HL-60/S4 treated with phorbol 12-myristate 13-acetate at 8.2 ng/mL for 4 days and 3 days (cell line): ENCODE data around the gene EPAS1.

ENCODE experiments used
- in situ Hi-C: fragments of 300-500 bp; cut with MboI; formaldehyde crosslinking; loops from 2 replicates; pipeline ENCODE4 v1.15.0; 2022; ENCODE audit warnings: low sequenced_read_pairs

The EPAS1 gene

DNA sequence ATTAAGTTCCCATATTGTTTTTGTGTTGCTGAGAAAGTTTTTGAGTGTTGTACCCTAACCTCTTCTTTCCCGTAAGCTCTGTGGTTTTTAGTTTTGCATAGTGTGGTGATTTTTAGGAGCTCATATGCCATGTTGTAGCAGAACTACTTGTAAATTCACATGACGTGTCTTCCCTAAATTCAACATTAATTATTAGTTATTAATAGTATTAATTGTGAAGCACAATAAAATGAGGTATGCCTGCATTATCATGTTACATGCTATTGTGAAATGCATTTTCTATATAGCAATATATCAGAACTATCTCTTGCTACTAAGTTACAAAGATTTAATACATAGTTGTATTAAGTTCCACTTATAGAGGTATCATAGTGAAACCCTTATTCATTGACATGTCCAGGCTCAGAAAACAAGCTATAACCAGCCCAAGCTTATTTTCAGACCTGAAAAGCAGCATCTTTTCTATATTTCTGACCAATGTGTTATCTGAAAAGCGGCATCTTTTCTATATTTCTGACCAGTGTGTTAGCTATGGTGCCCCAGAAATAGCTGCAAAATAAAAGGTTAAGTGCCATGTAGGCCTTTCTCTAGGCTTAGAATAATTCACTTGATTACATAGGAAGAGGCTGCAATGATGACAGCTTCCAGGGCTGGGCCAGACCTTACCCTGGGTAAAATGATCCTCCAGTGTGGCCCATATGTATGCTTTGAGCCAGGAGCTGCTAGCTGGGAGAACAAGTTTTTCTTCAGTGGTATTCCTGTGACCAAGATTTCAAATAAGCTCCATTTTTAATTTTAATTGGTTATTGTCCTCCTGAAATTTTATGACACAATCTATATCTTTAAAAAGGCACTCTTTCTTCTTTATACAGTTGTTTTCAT is 21.6 kb downstream of the EPAS1 start:
- in situ Hi-C loops = no loop called here

DNA sequence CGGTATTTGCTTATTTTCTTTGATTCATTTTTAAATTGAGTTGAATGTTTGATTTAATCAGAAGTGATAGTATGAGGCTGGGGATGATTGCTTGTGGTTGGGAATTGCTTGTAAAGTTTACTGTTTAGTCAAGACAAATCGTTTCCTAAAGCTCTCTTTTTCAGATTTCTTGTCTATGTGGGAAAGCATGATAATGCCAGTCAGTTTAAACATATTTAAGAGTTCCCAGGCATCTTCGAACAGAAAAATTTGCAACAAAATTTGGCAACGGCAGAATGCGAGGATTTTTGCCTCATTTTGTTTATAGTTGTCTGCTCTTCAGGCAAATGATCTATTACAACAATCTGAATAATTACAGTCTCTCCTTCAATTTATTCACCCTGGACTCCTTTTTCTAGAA is 22.5 kb downstream of the EPAS1 start:
- in situ Hi-C loops = no loop called here

DNA sequence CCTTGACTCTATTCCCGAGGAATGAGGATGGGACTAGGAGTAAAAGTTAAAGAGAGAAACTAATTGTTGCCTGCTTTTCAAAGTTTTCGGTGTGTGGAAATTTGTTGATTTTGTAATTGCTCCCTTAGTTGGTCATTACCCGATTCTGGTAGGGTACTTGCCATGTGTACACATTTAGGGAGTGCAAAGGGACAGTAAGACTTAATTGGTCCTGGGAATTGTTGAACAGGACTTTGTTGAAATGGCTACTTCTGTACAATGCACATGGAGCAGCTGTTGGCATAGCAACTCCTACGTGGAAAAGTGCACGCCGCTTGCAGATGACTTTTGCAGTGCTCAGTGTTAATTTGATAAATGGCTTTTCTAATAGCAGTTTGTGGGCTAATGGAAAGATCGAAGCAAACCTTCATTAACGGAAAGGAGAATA is 22.9 kb downstream of the EPAS1 start:
- in situ Hi-C loops = no loop called here

DNA sequence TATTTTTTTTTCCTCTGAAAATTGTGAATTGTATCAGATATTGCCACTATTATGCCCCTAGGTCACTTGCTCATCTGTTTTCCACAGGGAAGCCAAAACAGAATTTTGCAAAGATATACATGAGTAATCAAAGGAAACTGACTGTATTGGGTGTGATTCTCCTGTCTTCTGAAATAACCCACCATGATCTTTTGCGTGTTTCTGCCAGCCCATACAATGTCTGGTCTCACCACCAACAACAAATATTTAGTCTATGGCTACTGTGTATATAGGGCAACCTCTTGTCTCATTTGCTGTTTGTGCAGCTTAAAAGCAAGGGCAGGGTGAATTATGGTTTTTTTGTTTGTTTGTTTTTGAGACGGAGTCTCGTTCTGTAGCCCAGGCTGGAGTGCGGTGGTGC is 26.5 kb downstream of the EPAS1 start:
- in situ Hi-C loops = no loop called here

DNA sequence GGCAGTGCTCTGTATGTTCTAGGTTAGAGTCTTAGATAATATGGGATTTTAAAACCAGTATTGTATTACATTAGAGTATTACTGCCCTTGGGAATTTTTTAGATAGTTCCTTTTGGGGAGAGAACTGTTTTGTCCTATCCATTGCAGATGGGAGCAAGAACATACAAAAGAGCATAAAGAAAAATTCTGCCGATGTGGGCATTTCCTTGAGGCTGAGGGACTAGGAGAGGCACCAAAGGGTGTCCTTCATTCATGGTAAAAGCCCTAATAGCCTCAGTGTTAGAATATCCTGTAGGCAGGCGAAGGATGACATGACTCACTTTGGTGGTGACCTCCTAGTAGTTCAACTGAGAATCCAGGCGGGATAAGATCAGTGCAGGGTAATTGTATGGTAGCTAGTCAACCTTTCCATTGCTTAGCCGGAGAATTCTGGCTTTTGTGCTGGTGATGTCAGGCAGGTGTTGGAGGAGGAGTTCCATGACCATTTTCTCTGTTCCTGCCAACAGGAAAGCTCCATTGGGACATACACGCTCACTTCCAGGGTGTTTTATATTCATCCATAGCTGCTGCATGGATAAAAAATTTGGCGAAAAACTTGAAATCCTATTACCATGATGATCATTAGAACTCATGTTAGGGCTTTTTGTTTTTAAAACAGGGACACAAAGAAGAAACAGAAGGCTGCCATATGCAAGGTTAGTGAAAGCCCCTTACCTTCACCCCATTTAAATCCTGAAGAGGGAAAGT is 28.1 kb downstream of the EPAS1 start:
- in situ Hi-C loops = no loop called here

DNA sequence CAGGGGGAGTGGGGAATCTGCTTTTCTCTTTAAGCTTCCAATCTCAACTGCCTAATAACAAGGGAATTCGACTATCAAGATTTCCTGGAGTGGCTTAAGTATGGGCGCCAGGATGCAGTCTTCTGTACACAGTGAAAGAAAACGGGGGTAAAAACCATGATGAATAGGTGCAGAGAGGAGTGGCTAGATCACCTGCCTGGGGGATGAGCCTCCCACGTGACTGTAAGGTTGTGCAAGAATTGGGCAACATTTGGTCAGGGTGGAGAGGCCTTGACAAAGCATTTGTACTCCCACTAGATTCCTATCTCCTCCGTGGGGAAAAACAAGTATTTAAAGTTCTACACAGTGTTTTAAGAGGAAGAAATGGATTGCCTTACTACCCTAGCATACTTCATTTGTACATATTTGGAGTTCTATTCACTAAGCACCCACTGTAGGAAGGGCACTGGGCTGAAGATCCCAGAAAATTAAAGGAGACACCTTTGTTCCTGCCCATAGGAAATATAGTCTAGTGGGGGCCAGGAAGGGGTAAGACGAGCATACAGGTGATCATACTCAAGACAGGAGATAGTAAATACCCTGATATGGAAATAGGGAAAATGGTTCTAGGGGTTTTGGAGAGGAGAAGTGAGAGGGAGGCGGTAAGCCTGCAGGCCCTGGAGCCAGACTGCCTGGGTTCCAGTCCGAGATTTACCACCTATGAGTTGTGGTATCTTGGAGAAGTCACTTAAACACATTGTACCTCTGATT is 29.2 kb downstream of the EPAS1 start:
- in situ Hi-C loops = no loop called here

DNA sequence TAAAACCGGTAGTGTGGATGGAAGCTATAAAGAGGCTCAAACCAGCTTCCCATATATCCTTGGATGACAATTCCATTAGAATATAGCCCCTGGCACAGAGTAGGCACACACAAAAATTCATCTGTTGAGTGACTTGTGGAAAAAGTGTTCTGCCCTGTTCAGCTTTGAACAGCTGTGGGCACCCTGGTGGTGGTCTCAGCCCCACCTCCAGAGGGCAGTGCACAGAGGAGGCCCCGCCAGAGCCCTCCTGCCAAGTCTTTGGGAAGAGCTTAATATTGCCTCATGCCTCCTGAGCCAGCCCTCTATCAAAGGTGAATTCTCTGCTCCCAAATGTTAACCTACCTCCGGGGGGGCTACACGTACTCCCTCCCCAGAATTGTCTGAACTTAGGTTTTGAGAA is 30.4 kb downstream of the EPAS1 start:
- in situ Hi-C loops = no loop called here

DNA sequence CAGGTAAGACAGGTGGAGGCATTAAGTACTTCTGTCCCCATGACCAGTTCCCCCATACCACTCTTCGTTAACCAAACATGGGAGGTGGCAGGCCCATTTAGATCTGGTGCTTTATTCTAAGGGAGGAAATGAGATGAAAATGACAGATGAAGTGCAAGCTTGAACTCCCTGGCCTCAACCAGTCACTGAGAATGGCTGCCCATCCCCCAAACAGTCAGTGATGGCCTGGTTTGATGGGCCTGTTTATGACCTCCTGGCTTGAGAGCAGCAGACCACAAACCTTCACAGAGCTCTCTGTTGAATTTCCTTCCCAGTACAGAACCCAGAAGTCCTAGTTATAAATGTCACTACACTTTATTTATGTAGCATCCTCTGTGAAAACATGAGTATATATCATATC is 31.1 kb downstream of the EPAS1 start:
- in situ Hi-C loops = no loop called here

DNA sequence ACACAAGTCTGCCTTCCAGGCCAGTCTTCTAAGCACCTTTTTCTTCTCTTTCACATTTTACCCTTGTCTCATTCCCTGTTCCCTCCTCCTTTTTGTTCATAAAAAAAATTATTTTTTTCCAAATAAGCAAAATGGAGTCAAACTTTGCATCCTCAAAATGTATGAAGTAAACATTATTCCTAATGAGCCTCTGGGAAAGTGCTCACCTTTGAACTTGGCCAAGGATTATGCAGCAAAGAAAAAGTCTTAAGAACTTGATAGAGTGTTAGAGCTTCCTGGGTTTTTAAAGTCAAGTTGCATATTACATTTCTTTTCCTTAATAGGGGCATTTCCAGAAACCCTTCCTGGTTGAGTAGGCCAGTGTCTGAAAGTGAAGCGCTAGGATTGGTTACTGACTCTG is 31.6 kb downstream of the EPAS1 start:
- in situ Hi-C loops = no loop called here

DNA sequence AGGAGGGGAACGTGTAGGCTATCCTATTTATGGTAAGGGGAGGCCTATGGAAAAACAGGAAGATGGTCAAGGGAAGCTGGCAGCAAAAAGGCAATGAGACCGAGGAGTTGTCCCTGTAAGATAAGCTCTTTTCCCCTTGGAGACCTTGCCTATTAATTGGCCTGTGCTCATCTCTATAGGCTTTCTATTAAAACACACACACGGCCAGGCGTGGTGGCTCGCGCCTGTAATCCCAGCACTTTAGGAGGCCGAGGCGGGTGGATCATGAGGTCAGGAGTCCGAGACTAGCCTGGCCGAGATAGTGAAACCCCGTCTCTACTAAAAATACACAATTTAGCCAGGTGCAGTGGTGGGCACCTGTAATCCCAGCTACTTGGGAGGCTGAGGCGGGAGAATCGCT is 32.1 kb downstream of the EPAS1 start:
- in situ Hi-C loops = no loop called here

DNA sequence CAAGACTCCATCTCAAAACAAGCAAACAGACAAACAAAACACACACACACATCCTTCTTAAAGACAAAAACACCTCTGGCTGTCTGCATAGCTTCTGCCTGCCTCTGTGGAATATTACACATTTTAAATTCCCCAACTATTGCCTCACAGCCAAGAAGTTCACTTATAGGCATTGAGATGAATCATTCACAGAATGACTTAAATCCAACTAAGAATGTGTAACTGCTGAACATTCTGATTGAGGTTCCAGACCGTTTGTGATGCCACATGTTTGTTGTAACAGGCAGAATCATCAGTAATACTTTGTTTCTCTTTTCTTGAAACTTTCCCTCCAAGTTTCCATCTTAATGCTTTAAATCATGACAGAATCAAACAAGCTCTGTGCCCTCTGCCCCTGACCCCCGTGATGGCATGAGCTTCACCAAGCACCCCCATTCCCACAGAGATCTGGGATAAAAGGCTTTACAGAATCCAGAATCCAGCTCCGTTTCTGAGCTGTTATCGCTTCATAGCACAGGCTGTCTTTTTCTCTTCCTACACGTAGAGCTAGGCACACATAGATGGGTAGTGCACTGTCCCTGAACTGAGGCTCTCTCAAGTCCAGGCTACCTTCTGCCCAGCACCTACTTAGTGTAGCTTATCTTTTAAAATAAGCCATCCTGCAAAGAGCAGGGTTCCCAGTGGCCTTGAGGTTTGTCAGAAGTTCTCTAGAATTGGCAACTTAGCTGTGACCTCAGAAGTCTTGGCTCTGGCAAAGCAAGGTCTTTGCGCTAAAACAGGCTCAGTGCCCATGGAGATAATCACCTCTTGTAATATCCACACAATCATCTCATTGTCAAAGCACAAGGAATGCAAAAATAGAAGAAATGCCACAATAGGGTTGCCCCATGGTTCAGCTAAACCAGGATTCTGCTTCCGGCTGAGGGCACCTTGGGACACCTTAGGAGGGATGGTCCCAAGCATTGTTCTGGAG is 32.9 kb downstream of the EPAS1 start:
- in situ Hi-C loops = no loop called here

DNA sequence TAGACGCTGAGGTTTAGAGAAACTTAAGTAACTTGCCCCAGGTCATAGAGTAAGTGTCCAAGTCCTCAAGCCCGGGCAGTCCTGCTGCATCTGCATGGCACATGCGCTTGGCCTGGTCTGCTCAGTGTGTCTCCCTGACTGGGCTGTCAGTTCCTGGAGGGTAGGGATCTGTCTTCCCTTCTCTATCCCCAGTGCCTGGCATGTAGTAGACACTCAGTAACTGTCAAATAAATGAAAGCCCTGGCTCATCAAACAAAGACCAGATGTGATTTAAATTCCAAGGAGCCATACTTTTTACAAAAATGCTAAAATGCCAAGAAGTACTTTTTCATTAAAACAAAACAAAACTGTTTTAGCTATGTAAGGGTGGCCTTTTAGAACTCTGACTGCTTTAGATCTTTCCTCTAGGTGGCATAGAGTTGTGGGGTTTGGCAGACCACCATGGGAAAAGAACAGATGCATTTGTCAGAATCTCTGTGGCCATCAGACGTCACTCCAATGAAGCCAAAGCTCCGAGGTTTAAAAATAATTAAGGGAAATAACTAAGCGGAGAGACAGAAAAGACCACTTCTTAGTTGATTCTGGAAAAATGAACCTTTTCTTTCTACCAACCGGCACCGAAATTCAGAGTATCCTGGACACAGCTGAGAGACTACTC is 34.0 kb downstream of the EPAS1 start:
- in situ Hi-C loops = no loop called here

DNA sequence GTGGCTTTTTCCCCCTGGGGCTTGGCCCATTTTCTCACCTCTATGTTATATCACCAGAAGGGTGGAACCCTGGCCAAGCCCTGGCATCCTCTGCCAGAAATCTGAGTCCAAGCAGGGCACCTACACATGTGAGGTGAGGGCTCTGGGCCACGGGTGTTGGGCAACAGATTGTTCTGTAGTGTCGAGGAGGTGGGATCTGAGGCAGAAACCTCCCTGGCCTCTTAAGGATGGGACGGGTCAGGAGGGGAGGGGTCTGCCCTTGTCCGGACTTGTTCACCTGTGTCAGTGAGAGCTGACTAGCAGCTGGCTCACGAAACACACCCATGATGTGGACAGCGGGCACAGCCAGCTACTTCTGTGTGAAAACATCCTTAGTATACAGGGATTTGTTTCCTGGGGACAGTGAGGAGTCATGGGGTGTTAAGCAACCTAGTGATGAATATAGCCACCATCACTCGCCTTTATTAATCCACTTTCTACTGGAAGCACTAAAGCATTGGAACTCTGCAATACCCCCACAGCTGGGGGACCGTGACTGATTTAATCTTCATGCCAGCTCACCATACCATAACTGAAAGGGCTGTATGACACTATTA is 35.6 kb downstream of the EPAS1 start:
- in situ Hi-C loops = no loop called here

DNA sequence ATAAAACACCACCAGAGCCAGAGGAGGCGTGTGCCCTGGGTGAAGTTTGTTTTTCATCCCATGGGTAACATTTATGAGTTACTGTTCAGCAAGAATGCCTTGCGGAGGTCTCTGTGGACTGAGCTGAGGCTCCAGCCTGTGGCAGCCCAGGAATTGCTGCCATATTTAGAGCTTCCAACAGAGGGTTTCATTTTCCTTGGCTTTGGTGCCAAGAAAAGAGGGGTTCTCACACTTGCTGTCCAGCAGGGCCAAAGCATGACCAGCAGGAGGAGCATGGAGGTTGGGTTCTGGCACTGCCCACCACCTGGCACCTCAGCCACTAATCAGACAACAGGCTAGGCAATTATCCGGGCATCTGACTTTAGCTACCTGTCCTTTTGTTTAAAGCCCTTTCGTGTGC is 36.7 kb downstream of the EPAS1 start:
- in situ Hi-C loops = no loop called here

DNA sequence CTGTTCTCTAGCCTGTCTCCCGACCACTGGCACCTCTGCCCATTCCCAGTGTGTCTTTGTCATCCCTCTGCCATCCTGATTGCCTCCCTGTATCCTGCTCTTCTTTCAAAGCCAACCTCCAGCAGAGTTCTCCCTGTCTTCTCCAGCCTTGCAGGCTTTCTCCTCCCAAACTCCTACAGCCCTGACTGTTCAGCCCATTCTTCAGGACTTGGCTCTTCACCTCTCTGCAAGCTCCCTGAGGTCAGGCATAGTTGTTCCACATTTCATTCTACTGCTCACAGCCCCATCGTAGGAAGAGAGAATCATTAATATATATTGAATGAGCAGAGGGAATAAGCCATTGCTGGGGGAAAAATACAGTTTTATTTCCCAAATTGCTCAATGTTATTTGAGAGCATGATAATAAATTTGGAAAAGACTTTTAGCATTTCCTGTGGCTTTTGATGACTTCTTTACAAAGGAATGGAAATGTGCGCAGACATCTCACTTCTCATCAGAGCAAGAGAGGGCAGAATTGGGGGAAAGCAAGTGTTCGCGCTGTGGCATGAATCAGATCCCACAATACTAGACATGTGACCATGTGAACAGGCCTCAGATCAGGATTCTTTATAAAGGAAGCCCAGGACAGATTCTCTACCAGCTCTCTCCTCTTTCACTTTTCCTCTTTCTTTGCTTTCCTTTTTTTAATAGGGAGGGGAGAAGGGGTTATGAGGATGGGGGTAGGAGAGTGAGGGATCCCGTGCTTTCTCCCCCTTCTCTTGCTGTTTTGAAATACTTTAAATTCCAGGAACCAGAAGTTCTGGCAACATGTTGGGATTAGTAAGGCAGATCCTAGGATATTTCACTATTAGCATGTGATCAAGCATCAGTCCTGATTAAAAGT is 37.4 kb downstream of the EPAS1 start:
- in situ Hi-C loops = no loop called here

DNA sequence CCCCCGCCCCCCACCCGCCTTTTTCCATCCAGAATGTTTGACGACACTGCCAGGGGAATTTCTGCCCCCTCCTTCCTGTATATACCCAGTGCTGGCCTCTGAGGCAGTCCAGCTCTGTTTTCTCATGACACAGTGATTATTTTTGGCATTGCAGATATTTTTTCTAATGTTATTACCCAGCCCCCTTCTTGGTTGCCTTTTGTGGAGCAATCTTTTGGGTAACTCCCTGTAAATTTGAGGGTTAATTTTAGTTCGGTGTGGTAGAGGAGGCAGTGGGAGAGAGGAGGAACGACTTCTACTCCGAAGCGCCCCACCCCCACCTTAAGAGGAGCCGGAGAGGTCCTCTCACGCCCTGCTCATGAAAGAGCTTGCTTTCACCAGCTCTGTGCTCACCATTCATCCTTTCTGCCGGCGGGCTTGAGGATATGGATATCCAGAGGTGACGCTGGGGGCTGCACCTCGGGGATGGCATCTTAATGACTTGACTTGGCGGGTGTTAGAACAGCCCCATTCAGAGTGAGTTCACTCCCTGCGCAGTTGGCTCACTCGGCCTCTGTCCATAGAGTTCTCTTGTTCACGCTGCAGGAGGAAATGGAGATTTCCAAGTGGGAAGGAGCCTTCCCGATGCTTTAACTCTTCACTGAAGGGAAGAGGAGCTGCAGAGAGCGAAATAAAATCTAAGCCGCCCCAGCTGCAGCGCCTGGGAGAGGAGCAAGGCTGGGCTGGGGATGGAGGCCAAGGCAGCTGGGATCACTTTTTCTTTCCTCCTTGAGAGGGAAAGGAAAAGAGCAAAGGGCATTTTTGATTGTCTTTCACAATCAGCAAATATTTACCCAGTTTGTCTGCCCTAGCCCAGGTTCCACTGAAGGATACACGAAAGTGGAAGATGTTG is 38.4 kb downstream of the EPAS1 start:
- in situ Hi-C loops = no loop called here

DNA sequence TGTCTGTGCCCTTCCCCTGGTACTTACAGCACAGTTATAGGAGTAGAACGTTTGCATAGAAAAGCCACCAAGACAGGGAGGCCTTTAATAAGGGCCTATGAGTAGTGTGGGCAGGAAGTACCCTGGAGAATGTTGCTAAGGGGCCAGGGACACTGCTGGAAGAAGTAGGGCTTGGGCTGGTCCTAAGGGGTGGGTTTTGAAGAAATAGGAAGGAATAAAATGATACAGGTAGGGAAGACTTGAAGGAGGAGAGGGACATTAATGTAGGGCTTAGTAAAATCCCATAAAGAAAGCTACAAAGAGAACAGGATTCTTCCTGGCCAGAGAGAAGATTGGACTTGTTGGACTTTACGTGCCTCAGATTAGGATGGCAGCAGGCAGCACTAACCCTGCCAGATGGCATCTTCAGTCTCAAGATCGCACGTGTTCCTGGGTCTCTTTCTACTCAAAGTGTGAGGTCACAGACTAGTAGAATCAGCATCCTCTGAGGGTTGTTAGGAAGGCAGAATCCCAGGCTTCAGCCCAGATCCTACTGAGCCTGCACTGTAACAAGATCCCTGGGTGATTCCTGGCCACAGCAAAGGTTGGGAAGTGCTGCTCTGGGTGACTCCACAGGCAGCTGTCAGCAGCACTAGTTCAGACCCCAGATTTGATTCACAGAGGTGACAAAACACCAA is 39.2 kb downstream of the EPAS1 start:
- in situ Hi-C loops = no loop called here
